NCI-H2227 (cell line): ENCODE results near the gene TENM3.

Experiments used
- DNase-seq: peaks from one replicate; lab custom pipeline; 2025; ENCODE audit not compliant: unreplicated experiment; lab: John Stamatoyannopoulos, UW

TENM3 gene

DNA sequence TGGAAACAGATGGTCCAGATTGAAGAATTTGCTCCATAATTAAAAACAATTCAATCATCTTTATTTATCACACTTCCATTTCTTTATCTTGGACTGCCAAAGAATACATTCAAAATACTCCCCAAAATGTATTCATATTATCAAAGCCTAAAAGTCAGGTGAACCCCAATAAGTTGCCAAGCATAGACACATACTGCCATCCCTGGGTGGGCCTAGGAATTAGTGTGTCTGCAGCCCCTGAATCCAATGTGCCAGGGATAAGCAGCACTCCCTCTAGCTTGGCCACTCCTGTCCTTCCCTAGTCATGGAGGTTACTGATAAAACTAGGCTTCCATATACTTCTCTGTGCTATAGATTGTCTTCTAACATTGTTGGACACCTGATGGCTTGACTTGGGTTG, 199.9 kb downstream of the TENM3 start:
- DNase-seq = no peak

- DNase-seq = no peak
These were observed 204.6 kb downstream of the TENM3 start for GRCh38 chr4:182447767-182448280.

- DNase-seq = peak; percentile 80
These were observed 205.3 kb downstream of the TENM3 start for GRCh38 chr4:182448281-182449151.

DNA sequence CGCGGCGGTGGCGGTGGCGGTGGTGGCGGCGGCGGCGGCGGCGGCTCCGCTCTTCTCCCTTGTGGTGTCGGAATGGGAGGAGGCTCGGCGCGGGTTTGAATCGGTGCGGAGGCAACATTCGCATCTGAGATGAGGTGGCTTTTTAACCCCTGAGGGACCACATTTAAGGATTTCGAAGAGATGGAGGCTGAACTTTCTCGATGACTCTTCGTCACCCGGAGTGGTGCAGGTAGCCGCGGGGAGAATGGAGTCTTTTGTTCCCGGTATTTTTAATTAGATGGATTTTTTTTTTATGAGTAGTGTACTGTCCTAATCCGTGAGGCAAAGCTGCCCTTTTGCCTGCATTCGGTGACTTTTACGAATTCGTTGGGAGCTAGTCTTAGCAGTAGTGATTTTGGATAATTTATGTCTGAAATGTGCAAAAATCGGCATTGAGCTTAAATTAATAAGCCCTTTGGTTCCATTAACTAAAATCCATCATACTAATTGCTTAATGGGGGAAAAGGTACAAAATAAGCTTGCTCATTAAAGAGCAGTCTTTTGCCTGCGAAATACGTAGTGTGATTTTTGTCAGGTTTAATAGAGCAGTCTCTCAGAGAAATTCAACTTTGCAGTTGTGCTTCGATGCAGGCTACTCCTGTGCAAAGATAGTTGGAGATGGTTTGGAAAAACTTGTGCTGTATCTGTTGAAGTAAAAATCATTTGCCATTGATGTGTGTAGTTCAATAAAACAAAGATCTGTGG, 206.2 kb downstream of the TENM3 start:
- DNase-seq = peak; percentile 60

DNA sequence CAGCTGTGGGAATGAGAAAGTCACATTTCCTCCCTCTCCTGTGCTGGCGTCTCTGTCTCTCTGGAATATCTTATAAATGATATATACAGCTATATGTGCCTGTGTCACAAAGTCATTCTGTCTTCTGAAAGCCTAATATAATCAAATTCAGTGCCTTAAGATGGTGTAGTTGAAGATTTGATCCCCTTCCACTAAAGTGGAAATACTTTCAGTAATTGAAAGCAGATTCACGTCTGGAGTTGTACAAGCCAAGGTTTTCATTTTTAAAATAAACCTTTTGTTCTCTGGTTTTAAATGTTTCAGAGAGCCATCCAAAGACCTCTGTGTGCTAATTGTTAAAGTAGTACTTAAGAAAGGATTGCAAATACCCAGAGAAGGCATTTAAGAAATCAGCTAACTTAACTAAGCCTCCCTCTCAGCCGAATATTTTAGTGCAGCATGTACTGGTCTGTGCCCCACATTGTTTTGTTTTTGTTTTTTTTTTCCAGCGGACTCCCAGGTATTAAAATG, 206.8 kb downstream of the TENM3 start:
- no peak for DNase-seq

GRCh38 chr4:182451441-182451840, 208.2 kb downstream of the TENM3 start:
- no peak for DNase-seq

DNA sequence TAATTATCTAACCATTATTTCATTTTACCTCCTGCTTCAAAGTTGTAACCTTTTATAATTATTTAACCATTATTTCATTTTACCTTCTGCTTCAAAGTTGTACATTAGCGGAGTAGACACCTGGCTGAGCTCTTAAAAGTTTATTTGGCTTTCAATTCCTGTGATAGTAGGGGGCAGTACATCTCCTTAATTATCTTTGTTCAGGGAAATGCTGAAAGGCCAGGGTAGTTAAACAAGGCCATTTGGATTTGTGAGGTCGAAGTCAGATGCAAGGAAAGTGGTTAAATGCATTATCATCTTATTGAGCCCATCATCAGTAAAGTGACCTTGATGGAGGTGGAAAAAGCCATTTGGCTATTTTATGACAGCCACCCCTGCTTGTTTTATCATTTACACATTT, 210.6 kb downstream of the TENM3 start:
- DNase-seq = no peak

GRCh38 chr4:182454440-182455013, 211.3 kb downstream of the TENM3 start:
- no peak for DNase-seq

GRCh38 chr4:182465114-182465513, 221.9 kb downstream of the TENM3 start:
- no peak for DNase-seq

- DNase-seq = no peak
These were observed 222.8 kb downstream of the TENM3 start for GRCh38 chr4:182465979-182466378.

GRCh38 chr4:182470215-182470614, 227.0 kb downstream of the TENM3 start:
- DNase-seq = no peak

DNA sequence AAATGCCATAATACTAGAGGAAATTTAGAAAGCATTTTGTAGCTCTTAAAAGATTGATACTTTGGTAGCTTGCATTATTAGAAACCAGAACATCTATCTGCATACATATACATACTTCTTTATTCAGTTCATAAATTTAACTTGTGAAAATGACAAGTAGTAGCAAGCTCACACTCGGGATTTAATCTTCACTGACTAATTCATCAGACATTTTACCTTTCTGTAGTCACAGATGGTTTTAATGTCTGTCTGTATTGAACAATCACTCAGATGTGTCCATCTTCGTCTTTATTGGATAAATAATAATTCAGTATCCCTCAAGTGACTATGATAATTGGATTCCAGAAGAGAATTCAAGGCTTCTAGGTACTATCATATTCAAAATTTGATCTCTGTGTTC, 232.3 kb downstream of the TENM3 start:
- no peak for DNase-seq

DNA sequence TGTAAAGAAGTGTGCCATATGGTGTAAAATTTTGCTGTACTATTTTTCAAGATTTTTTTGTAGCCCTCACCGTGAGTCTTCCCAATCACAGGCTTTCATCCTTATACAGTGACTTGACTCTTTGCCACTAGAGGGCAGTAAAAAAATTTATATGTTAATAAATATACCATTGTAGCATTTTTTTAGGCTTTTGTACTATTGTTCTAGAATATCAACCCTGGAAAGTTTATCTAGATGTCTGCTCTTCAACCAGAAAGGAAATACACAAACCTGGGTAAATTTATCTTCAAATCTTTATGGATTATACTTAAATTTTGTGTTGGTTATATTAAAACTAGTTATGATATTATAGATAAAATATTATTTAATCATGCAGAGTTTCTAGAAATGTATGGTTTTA, 235.3 kb downstream of the TENM3 start:
- DNase-seq = peak; percentile 57

DNA sequence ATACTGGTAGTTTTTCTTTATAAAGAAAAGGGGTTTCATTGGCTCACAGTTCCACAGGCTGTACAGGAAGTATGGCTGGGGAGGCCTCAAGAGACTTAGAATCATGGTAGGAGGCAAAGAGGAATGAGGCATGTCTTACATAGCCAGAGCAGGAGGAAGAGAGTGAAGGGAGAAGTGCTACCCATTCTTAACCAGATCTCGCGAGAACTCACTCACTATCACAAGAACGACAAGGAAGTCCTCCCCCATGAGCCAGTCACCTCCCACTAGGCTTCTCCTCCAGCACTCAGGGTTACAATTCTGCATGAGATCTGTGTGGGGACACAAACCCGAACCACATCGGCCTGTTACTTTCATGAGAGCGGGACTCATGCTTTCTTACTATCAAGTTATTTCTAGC, 240.5 kb downstream of the TENM3 start:
- no peak for DNase-seq

- DNase-seq = no peak
These were observed 243.7 kb downstream of the TENM3 start for GRCh38 chr4:182486881-182487280.

GRCh38 chr4:182488896-182489295, 245.7 kb downstream of the TENM3 start:
- DNase-seq = no peak

GRCh38 chr4:182489607-182490006, 246.4 kb downstream of the TENM3 start:
- no peak for DNase-seq

- DNase-seq = no peak
These were observed 248.5 kb downstream of the TENM3 start for GRCh38 chr4:182491719-182492118.

DNA sequence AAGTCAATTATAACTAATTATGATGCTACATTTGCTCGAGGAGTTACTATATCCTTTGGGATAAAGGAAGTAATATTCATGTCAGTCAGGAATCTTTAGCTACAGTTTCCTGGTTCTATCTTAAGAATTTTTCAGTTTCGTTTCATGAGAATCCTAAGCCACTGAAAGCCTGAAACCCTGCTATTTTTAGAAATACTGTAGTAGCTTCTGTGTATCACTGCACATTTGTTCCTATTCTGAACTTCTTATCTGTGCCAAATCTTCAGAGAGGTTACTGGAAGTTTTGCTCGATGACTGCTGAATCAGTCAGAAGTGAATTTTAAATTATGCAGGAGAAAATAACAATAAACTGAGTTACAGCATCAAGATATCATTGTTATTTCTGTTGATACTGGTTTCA, 249.2 kb downstream of the TENM3 start:
- DNase-seq = no peak

DNA sequence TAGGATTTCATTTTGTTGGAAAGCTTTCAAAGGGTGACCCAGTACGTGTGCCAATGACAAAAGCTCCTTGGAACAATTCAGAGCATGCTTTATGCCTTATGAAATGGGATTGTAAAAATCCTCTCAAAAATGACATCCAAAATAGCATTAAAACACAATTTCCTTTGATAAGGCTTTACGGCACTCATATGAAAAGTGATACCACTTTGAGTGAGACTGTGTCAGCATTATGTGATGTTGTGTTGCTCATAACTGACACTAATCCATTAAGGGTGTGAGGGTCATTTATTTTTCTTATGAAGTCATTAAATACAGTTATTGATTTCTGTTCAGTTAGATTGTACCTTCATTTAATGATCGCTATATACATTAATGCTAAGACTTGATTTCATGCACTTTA, 250.2 kb downstream of the TENM3 start:
- no peak for DNase-seq

DNA sequence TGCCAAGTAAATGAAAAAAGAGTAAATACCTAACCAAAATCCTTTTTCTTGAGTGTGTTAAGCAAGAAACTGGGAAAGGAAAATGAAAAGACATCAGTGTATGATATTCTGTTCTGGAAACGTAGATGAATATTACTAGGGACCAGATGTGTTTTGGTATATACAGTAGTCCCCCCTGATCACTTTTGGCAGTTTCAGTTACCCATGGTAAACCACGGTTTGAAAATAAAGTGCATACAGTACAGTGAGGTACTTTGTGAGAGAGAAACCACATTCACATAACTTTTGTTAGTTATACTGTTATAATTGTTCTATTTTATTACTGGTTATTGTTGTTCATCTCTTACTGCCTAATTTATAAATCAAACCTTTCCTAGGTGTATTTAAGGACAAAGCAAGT, 250.9 kb downstream of the TENM3 start:
- DNase-seq = no peak

- DNase-seq = no peak
These were observed 251.8 kb downstream of the TENM3 start for GRCh38 chr4:182495031-182495430.
